UCSD-AML1 (cell line): ENCODE measurements around the gene AP1S3.
A peak's percentile ranks its signal among the peaks of the same experiment; 100 is the strongest.

Experiments used
- DNase-seq: peaks from one replicate; lab custom pipeline; 2025; ENCODE audit not compliant: unreplicated experiment; lab: John Stamatoyannopoulos, UW

The AP1S3 gene

DNA sequence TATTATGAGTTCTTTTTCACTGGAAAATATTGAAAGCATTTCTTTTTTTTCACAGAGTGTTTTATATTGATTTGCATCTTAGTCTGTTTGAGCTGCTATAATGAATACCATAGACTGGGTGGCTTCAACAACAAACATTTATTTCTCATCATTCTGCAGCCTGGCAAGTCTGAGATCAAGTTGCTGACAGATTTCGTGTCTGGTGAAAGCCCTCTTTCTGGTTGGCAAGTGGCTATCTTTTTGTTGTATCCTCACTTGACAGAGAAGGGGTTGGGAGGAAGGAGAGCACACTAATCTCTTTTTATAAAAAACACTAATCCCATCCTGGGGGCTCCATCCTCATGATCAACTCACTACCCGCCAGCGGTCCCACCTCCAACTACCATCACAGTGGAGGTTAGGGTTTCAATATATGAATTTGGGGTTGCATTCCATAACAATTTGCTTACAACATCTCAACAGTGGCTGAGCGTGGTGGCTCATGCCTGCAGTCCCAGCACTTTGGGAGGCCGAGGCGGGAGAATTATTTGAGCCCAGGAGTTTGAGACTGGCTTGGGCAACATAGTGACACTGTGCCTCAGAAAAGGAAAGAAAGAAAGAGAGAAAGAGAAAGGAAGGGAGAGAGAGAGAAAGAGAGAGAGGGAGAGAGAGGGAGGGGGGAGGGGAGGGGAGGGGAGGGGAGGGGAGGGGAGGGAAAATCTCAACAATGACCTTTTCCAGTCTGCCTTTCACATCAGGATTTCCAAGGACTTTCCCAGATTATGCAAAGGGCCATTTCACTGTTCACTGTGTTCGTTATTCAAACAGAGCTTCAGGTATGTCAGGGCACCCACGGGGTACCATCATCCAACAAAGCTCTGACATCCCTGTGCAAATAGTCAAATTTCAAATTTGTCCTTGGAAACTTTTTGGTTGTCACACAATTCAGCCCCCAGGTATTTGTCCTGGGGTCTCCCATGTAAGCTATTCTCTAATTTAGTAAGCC, 111.1 kb downstream of the AP1S3 start:
- DNase-seq: no peak

DNA sequence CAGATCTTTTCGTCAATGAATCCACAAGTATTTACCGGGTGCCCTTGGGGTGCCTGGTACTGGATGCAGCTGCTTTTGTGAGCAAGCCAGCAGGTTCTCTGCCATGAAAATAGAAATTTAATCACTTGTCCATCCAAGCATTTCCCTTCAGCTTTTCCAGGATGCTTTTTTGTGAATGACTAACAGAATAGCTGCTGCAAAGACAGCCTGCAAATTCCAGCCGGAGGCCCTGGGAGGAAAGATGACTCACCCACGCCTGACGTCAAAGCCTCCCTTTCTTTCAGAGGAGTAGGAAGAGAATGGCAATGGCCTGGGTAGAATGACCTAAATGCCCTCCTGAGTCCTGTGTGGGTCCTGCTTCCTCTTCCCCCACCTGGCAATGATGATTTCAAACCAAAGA, 111.9 kb downstream of the AP1S3 start:
- DNase-seq: peak; percentile 34

DNA sequence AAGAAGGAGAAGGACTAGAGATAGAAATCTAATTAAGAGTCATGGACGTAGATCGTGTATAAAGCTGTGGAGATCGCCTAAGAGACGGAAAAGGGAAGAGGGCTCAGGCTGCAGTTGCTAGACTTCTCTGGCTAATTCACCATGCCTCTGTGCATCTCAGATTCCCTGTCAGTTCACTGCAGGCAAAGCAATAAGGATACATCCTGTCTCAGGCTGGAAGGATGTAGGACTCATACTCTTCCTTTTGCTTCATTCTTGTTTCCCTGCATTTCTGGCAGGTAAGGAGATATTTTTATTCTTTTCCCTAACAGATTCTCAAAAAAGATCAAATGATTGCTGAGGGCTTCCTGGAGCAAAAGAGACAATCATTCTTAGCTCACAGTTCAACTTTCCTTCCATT, 112.5 kb downstream of the AP1S3 start:
- no peak for DNase-seq

DNA sequence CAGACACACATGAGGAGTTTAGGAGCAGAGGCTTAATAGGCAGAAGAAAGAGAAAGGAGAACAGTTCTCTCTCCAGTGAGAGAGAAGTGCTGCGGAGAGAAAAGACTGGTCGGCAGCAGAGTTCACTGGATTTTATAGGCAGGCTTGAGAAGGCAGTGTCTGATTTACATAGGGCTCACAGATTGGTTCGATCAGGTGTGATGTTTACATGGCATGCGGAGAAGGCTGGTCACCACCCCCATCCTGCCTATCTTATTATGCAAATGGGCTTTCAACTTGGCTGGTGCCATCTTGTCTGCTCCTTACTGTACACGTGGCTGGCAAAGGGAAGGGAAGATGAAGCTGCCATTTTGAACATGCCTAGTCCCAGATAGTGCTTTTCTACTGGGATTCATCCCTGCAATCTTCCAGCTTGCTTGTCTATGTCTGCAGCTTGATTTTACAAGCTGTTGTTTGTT, 113.4 kb downstream of the AP1S3 start:
- no peak for DNase-seq

DNA sequence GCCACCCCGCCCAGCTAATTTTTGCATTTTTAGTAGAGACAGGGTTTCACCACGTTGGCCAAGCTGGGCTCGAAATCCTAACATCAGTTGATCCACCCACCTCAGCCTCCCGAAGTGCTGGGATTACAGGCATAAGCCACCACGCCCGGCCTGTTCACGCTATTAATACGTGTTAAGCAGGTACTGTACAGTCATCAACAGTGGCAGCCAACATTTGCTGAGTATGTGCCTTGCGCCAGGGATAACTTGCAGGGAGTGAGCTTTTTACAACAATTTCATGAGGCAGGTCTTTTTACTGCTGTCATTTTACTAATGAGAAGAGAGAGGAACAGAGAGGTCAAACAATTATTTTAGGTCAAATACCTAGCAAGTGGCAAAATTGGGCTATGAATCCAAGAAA, 115.2 kb downstream of the AP1S3 start:
- DNase-seq: no peak

DNA sequence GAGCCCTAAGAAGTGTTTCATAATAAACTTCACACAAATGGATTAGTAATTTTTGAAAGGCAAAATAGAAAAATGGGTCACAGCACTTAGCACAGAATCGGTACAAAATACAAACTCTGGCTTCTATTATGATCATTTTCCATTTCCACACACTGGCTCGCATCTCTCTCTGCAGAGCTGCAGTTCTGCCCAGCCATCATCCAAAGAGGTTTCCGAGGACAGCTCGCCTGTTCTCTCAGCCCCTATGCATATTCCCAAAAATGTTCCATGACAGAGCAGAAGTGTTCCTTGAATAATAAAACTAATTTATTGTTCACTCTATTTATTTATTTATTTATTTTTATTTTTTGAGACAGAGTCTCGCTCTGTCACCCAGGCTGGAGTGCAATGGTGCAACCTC, 115.6 kb downstream of the AP1S3 start:
- DNase-seq: no peak

DNA sequence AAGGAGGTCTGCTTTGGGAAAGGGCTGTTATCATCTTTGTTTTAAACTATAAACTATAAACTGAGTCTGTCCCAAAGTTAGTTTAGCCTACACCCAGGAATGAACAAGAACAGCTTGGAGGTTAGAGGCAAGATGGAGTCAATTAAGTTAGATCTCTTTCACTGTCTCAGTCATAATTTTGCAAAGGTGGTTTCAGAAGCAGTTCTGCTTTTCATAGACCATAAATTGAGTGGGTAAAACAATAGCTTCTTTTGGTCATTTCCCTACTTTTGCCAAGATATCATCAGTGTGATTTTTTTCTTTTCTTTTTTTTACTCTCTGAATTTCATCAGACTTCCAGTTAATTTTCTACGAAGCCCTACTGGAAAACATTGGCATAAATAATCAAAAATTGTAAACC, 117.0 kb downstream of the AP1S3 start:
- no peak for DNase-seq

DNA sequence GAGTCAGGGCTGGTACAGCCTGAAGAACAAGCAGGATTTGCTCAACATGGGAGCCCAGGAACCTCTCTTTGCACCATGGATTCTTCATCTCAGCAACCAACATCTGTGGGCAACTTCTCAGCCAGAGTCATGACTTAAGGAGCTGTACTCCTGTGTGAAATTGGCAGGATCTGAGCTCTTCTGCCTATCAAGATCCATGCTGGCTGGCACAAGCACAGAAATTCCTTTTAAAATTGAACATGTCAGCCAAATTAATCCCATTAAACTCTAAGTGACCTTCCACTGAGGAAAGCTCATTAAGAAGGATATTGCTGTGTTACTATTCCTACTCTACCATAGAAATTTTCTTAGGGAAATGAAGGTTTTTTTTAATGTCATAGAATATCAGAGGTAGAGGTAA, 124.7 kb downstream of the AP1S3 start:
- no peak for DNase-seq

DNA sequence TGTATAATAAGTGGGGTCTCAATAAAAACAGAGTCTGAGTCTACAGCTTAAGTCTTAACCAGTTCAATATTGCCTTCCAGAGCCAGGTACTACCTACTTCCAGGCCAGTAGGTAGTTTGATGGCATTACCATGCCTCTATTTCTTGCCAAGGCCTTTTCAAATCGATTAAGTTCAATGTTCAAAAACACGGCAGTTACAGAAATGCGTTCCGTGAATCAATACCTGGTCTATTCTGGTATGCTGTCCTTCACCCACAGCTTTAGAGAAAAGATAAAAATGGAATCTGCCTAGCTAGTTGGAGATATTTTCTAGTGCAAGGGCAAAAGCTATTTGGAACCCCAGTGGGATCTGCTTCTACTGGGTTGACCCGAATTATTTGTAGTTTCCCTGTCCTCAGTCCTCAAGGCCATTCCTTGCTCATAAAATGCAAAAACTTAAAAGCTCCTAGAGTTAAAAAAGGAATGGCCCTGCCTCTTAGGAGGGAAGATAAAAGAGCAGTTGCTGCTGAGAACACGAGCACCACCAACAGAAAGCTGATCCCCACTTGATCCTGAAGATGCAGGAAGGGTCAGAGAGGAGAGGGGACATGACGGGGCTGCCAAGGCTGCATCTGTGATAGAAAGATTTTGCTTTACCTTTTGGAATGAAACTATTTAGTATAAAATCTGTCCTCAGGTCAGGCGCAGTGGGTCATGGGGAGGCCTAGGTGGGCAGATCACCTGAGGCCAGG, 125.6 kb downstream of the AP1S3 start:
- no peak for DNase-seq
